HG03066 (cell line): Measurements from ENCODE around the gene MTM1.

Source experiments
- ATAC-seq: cut with Tn5 transposase; IDR thresholded peaks from one replicate; pipeline ENCODE4 v1.9.1; 2021; ENCODE audit warnings: low read depth; ENCODE audit not compliant: unreplicated experiment

The MTM1 gene

GRCh38 chrX:150568320-150569154, at the start of gene MTM1:
MTM1 (plus strand) TSS chrX:150568621; CDS start chrX:150592615, 23,994 bp downstream.
- peak; percentile 95 for ATAC-seq

DNA sequence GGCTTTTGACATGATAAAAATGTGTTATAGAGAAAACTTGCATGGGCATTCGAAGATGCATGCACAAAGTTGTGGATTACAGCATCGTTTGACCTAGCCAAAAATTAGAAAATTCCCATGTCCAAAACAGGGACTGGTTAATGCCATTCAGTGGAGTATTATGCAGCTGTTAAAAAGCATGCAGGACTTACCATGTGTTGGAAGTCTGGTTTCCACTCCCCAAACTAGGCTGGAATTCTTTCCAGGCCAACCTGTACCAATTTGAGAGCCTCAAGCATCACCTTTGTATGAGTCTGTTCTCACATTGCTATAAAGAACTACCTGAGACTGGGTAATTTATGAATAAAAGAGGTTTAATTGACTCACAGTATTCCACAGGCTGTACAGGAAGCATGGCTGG, 45.9 kb upstream of the MTM1 start:
- no peak for ATAC-seq

DNA sequence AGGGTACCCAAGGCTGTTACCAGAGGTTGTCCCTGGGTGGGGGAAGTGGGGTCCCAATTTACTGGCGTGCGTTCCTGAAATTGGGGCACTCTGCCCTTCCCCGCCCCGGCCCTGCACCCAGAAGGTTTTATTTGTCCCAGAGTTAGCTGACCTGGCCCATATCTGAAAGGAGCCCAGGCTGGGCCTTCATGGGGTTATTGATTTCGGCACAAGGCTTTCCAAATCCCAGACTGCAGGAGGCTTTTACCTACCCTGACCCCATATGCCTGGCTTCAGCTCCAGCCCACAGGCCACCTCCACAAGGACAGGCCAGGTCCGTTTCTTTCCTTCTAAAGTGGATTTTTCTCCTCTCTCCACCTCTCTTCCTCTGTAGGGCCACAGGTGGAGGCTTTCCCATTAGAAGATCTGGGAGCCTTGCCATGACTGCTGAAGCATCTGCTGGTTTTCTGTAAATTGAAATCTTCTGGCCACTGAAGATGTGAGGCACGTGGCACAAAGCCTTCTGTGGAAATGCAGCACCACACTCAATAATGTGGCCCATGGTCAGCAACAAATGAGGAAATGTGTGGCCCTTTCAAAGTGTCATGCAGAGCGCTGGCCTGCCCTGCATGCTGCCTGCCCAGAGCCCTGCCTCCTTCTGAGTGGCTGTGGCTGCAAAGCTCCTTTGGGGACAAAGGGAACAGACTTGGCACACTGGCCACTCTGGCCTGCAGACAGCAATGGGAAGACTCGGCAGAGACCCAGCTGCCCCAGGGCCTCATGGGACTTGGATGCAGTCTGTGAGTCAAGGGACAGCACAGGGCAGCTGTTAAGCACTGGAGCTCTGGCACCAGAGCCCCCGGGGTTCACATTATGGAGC, 43.1 kb upstream of the MTM1 start:
- ATAC-seq, result no peak

- ATAC-seq, result no peak
Measured at GRCh38 chrX:150526692-150527091, 41.7 kb upstream of the MTM1 start.

- no peak for ATAC-seq
Measured at GRCh38 chrX:150527108-150527507, 41.3 kb upstream of the MTM1 start.

- ATAC-seq, result no peak
Measured at GRCh38 chrX:150529587-150529986, 38.8 kb upstream of the MTM1 start.

- no peak for ATAC-seq
Measured at GRCh38 chrX:150530821-150531220, 37.6 kb upstream of the MTM1 start.

GRCh38 chrX:150531467-150531866, 37.0 kb upstream of the MTM1 start:
- ATAC-seq, result no peak

DNA sequence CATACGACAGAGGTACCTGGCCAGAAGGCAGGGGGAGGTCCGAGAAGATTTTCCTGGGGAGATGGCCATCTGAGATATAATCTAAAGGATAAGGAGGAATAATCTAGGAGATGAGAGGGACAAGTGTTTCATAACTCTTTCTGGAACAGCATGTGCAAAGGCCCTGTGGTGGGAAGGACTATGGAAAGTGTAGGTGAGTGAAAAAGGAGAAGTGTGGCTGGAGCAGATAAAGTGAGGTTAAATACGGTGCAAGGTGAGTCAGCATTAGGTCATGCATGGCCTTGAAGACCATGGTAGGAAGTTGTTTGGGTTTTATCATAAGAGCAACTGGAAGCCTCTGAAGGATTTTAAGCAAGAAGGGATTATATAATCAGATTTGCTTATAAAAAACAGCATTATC, 34.6 kb upstream of the MTM1 start:
- ATAC-seq, result no peak

DNA sequence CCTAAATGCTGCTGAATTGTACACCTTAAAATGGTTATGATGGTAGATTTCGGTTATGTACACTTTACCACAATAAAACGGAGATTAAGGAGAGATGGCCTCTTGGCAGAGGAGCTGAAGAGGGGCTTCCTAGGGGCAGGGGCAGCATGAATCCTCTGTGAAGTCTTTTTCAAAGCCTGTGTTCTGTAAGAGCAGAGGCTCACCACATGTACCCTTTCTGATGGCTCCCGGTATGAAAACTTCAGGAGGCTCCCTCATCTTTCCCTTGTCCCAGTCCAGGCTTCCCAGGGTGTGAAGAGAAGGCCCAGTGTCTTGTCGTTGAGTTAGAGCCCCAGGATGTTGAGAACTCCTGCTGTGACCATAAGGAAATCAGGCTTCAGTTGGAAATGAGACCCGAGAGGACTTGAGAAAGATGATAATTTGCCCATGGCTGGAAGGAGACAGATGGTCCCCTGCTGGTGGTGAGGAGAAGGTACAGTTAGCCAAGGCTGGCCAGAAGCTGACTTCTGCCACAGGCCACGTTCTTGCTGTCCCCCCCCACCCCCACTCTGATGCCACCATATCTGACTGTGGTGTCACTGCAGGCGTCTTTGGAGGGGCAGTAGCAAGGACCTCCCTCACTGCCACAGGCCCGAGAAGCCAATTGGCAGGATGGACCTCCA, 31.8 kb upstream of the MTM1 start:
- no peak for ATAC-seq

GRCh38 chrX:150537851-150538250, 30.6 kb upstream of the MTM1 start:
- no peak for ATAC-seq

- ATAC-seq, result no peak
Measured at GRCh38 chrX:150540965-150541364, 27.5 kb upstream of the MTM1 start.

DNA sequence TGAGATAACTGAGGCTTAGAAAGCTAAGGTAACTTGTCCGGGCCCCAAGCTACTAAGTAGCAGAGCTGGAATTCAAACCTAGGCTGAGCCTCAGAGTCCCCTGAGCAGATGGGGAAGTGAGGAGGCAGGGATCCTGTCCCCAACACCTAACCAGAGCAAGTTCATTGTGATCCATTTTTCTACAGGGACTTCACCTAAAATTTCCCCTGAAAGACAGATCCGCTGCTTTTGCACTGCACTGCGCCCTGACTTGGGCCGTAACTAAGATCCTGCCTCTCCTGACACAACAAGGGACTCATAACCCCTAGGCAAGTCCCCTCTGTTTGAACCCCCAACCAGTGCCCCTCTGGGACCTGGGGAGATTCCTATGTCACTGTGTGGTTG, 25.6 kb upstream of the MTM1 start:
- peak; percentile 21 for ATAC-seq

GRCh38 chrX:150543230-150544155, 24.9 kb upstream of the MTM1 start:
- peak; percentile 36 for ATAC-seq

DNA sequence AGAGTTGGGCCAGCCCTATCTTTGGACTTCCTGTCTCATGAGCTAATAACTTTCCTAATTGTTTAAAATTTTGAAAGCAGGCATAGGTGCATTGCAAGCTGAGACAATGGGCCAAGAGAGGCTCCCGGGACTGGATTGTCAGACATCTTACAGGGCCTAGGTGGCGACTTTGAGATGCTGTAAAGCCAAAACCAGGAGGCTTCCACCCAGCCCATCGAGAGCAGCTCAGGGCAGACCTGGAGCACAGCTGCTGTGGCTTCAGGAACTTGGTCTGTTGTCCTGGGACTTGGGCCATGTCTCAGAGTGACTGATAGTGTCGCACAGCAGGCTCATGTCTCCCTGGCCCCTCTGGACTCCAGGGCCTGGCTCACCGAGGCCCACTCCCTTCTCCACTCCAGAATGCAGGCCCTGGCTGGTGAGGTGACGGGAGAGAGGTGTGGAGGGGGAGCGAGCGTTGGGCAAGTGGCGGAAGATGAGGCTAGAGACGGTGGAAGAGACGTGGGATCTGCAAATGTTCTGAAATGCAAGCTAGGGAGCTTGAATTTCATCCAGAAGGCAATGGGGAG, 24.1 kb upstream of the MTM1 start:
- no peak for ATAC-seq

- ATAC-seq, result no peak
Measured at GRCh38 chrX:150544835-150545770, 23.3 kb upstream of the MTM1 start.

DNA sequence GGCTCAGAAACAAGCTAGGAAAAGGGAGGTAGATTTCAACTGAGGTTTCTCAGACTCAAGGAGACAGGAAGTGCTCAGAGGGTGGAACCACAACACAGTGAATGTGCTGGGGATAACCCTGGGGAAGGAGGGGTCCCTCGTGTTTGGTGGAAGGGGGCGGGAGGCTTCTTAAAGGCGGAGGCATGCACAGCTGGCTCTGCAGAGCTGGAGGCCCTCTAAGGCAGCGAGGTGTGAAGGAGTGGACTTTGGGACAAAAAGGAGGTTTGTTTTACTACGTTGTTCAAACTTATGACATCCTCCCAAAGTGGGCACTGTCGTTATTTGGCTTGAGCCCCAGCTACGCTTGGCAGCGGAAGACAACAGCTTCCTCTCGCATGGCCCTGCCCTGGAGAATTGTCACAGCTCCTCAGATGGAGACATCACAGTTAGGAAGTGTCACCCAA, 21.7 kb upstream of the MTM1 start:
- ATAC-seq, result no peak

DNA sequence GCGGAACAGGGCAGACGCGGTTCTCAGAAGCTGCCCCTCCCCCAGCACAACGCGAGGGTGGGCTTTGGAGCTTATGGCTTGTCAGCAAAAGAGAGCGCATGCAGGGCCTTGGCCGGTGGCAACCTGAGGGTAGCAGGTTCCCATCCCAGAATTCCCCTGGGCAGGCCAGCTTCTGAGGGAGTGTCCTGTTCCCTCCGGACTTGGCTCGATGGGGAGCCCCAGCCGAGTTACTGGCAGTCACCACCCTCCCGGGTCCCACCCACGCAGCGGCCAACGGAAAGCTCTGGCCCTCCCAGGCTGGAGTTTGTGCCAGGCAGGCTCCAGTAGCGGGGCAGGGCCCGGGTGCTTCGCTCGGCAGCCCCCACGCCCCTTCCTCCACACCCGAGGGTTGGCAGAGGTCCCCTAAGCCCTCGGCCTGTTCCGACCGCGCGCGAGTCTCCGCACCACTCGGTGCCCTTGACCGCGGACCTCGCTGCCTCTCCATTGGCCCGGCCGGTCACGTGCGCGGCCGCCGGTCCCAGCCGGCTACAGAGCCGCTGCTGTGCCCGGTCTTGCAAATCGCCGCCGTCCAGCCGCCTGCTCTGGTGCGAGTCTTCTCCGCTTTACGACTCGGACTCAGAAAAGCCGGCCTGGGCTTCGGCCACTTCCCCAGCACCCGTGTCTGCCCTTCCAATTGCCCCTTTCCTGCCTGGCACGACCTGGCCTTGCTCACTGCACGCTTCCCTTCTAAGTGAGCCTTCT, 20.9 kb upstream of the MTM1 start:
- ATAC-seq, result peak; percentile 55
